HL-60 (cell line): ENCODE data around the gene KISS1R.

Experiments used
- DNase-seq, 2 experiments: peaks; one replicate each; pipeline ENCODE4 v3.0.0-alpha.2; 2010 to 2020; ENCODE audit warnings: low read depth in 1 of 2, low spot score in 1 of 2
- H3K27ac ChIP-seq: fragments of 250-450 bp; sonication (Bioruptor Pico); replicated peaks from 2 replicates; pipeline ENCODE4 v1.5.1; 2020; ENCODE audit warnings: mild to moderate bottlenecking, moderate library complexity
- H3K27me3 ChIP-seq: fragments of 250-450 bp; sonication (Bioruptor Pico); 2 replicates; pipeline ENCODE4 v1.5.1; 2021; ENCODE audit warnings: mild to moderate bottlenecking, moderate library complexity; ENCODE audit not compliant: insufficient read depth, poor library complexity, severe bottlenecking
- H3K4me3 ChIP-seq: replicated peaks from 2 replicates; pipeline ENCODE4 v1.5.1; 2011; ENCODE audit warnings: mild to moderate bottlenecking, control low read depth, low read length; ENCODE audit not compliant: insufficient read depth
- CTCF ChIP-seq: IDR thresholded peaks from one replicate; pipeline ENCODE4 v1.5.1; 2011; ENCODE audit warnings: low read length, control low read depth, inconsistent platforms; ENCODE audit not compliant: insufficient read depth
- GABPA ChIP-seq: IDR thresholded peaks from 2 replicates; pipeline ENCODE4 v1.6.1; 2012; ENCODE audit warnings: low read depth
- POLR2AphosphoS5 ChIP-seq: IDR thresholded peaks from 2 replicates; pipeline ENCODE4 v1.6.1; 2012; ENCODE audit warnings: low read depth
- REST ChIP-seq: IDR thresholded peaks from 2 replicates; pipeline ENCODE4 v1.6.1; 2012; ENCODE audit warnings: low read depth; ENCODE audit not compliant: insufficient replicate concordance
- SPI1 ChIP-seq: IDR thresholded peaks from 2 replicates; pipeline ENCODE4 v1.6.1; 2012; ENCODE audit warnings: low read depth, mild to moderate bottlenecking, borderline replicate concordance

KISS1R gene

GRCh38 chr19:943551-944170, 26.5 kb downstream of the KISS1R start:
- no peak for TF ChIP-seq GABPA
- TF ChIP-seq CTCF: no peak
- no peak for TF ChIP-seq POLR2AphosphoS5
- TF ChIP-seq REST: no peak
- TF ChIP-seq SPI1: no peak

GRCh38 chr19:944171-944567, 27.0 kb downstream of the KISS1R start:
- no peak overlapping the region for H3K27ac ChIP-seq
- peak in 1 of 2 experiments; percentile 66 for DNase-seq
- H3K4me3 ChIP-seq: no peak overlapping the region
- H3K27me3 ChIP-seq: no peaks in the 10 kb centered on the region
- peak; percentile 72 for TF ChIP-seq POLR2AphosphoS5
- no peak for TF ChIP-seq CTCF

More at GRCh38 chr19:943551-944170, 26.5 kb downstream of the KISS1R start:
- no peaks in the 10 kb centered on the region for H3K27me3 ChIP-seq
- no peak overlapping the region for H3K4me3 ChIP-seq
- no peak for DNase-seq
- H3K27ac ChIP-seq: no peak overlapping the region

- no peak for DNase-seq
- no peak overlapping the region for H3K27ac ChIP-seq
- TF ChIP-seq REST: no peak
- H3K4me3 ChIP-seq: no peak overlapping the region
- no peaks in the 10 kb centered on the region for H3K27me3 ChIP-seq
Observed at GRCh38 chr19:944663-945241, 27.6 kb downstream of the KISS1R start.

- no peak overlapping the region for H3K27ac ChIP-seq
- TF ChIP-seq POLR2AphosphoS5 (no peak), CTCF (no peak), REST (no peak), GABPA (no peak), SPI1 (no peak)
- no peaks in the 10 kb centered on the region for H3K27me3 ChIP-seq
- no peak for DNase-seq
- no peak overlapping the region for H3K4me3 ChIP-seq
Observed at GRCh38 chr19:945401-946252, 28.5 kb downstream of the KISS1R start.
